Mesendoderm (in vitro differentiated cells): ENCODE data around the gene DDX1.

Experiments used
- DNase-seq: peaks from one replicate; pipeline ENCODE4 v3.0.0; 2013
- H2AK5ac ChIP-seq: 2 replicates; pipeline ENCODE4 v1.6.1; 2013; ENCODE audit warnings: low read length, inconsistent platforms
- H2BK120ac ChIP-seq: 2 replicates; pipeline ENCODE4 v1.6.1; 2013; ENCODE audit warnings: low read depth, mild to moderate bottlenecking, low read length, moderate library complexity, mixed read lengths
- H2BK15ac ChIP-seq: replicated peaks from 2 replicates; pipeline ENCODE4 v1.6.1; 2013; ENCODE audit warnings: low read depth, mild to moderate bottlenecking, moderate library complexity
- H2BK5ac ChIP-seq: 2 replicates; pipeline ENCODE4 v1.6.1; 2013; ENCODE audit warnings: low read length, inconsistent platforms
- H3K18ac ChIP-seq: 2 replicates; pipeline ENCODE4 v1.6.1; 2013; ENCODE audit warnings: mild to moderate bottlenecking, low read length, mixed read lengths
- H3K23ac ChIP-seq: one replicate; pipeline ENCODE4 v1.6.1; 2013; ENCODE audit warnings: low read length
- H3K27ac ChIP-seq: 2 replicates; pipeline ENCODE4 v1.5.1; 2013; ENCODE audit warnings: low read depth, mild to moderate bottlenecking, inconsistent platforms, low read length, moderate library complexity
- H3K27me3 ChIP-seq: 2 replicates; pipeline ENCODE4 v1.6.1; 2013; ENCODE audit warnings: low read length, control low read depth, mild to moderate bottlenecking, inconsistent platforms; ENCODE audit not compliant: insufficient read depth, poor library complexity
- H3K36me3 ChIP-seq: 2 replicates; pipeline ENCODE4 v1.6.1; 2013; ENCODE audit warnings: low read length, inconsistent platforms; ENCODE audit not compliant: control insufficient read depth, insufficient read depth
- H3K4ac ChIP-seq: one replicate; pipeline ENCODE4 v1.6.1; 2013; ENCODE audit warnings: low read depth, mild to moderate bottlenecking, low read length, moderate library complexity
- H3K4me1 ChIP-seq: 2 replicates; pipeline ENCODE4 v1.6.1; 2013; ENCODE audit warnings: low read depth, low read length, inconsistent platforms; ENCODE audit not compliant: control insufficient read depth
- H3K4me2 ChIP-seq: 2 replicates; pipeline ENCODE4 v1.6.1; 2013; ENCODE audit warnings: low read length
- H3K4me3 ChIP-seq: 2 replicates; pipeline ENCODE4 v1.5.1; 2013; ENCODE audit warnings: mild to moderate bottlenecking, low read length
- H3K56ac ChIP-seq: one replicate; pipeline ENCODE4 v1.6.1; 2013; ENCODE audit warnings: low read length
- H3K79me1 ChIP-seq: 2 replicates; pipeline ENCODE4 v1.6.1; 2013; ENCODE audit warnings: low read length, inconsistent platforms
- H3K79me2 ChIP-seq: 2 replicates; pipeline ENCODE4 v1.6.1; 2013; ENCODE audit warnings: mild to moderate bottlenecking, low read length; ENCODE audit not compliant: control insufficient read depth, insufficient read depth
- H3K9ac ChIP-seq: 2 replicates; pipeline ENCODE4 v1.6.1; 2013; ENCODE audit warnings: low read length, inconsistent platforms
- H4K5ac ChIP-seq: one replicate; pipeline ENCODE4 v1.6.1; 2013; ENCODE audit warnings: low read length
- H4K8ac ChIP-seq: one replicate; pipeline ENCODE4 v1.6.1; 2013; ENCODE audit warnings: low read depth, mild to moderate bottlenecking, control low read depth, low read length, moderate library complexity
- WGBS: extraction: QIAGEN DNeasy Blood & Tissue Kit; methylation state at CpG from one replicate; pipeline ENCODE4 v1.1.7; 2013; ENCODE audit warnings: low lambda C conversion rate, missing lambda C conversion rate; ENCODE audit not compliant: insufficient coverage; ENCODE audit errors: extremely low coverage; 5-methylcytosine and 5-hydroxymethylcytosine counted together

The DDX1 gene

DNA sequence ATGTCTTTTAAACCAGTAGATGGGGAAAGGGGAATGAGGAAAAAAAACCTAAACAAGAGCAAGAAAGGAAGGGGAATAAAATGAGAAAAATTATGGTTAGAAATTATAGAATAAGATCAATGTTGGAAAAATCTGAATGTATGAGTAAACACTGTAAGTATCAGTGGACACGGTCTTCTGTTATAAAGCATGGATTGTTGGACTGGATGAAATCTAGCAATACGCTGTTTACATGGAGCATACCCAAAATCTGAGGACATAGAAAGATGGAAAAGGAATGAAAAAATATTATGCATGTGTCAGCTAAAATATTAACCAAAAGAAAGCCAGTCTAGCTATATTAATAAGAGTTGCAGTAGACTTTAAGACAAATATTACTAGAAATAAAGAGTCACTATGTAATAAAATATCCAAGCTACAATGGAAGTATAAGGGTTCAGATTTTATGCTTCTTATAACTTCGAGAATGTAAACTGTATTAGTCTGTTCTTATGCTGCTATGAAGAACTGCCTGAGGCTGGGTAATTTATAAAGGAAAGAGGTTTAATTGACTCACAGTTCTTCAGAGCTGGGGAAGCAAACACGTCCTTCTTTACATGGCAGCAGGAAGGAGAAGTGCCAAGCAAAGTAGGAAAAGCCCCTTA lies 32.4 kb downstream of the DDX1 start:
- H4K5ac ChIP-seq = no peak overlapping the region
- H3K27me3 ChIP-seq = no peaks in the 10 kb centered on the region
- no CpG with 5 or more reads among the region's 4 CpGs for WGBS
- no peak overlapping the region for H4K8ac ChIP-seq
- H3K4me2 ChIP-seq = no peak overlapping the region
- no peak overlapping the region for H3K56ac ChIP-seq
- no peak overlapping the region for H2BK120ac ChIP-seq
- no peak overlapping the region for H3K27ac ChIP-seq
- no peak overlapping the region for H3K23ac ChIP-seq
- no peaks in the 10 kb centered on the region for H3K79me2 ChIP-seq
- no peak overlapping the region for H2BK15ac ChIP-seq
- no peak for DNase-seq
- no peaks in the 10 kb centered on the region for H3K4me1 ChIP-seq
- H3K4ac ChIP-seq = no peak overlapping the region
- H3K9ac ChIP-seq = no peak overlapping the region
- peaks cover 2% of the 10 kb centered on the region for H3K36me3 ChIP-seq
- no peak overlapping the region for H2BK5ac ChIP-seq
- no peak overlapping the region for H3K4me3 ChIP-seq
- H2AK5ac ChIP-seq = no peak overlapping the region
- H3K18ac ChIP-seq = no peak overlapping the region
- no peaks in the 10 kb centered on the region for H3K79me1 ChIP-seq

DNA sequence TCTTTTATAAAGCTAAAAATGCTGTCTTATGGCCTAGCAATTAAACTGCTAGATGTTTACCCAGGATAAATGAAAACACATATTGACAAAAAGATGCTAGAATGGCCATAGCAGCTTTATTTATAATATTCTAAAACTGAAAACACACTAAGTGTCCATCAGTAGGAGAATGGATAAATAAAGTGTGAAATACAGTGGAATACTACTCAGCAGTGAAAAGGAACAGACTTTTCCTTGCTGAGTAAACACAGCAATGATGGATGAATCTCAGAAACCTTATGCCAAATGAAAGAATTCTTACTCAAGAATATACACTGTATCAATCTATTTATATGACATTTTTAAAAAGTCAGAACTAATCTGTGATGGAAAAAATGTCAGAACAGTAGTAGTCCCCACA lies 33.2 kb downstream of the DDX1 start:
- H3K79me1 ChIP-seq = no peaks in the 10 kb centered on the region
- DNase-seq = no peak
- no peak overlapping the region for H3K4me3 ChIP-seq
- H3K56ac ChIP-seq = no peak overlapping the region
- no peak overlapping the region for H3K27ac ChIP-seq
- H3K4ac ChIP-seq = no peak overlapping the region
- H2AK5ac ChIP-seq = no peak overlapping the region
- H3K23ac ChIP-seq = no peak overlapping the region
- no peaks in the 10 kb centered on the region for H3K4me1 ChIP-seq
- no peak overlapping the region for H4K8ac ChIP-seq
- no peak overlapping the region for H3K4me2 ChIP-seq
- no peak overlapping the region for H2BK5ac ChIP-seq
- H3K18ac ChIP-seq = no peak overlapping the region
- H3K27me3 ChIP-seq = no peaks in the 10 kb centered on the region
- H3K36me3 ChIP-seq = peaks cover 2% of the 10 kb centered on the region
- no peak overlapping the region for H2BK15ac ChIP-seq
- H3K79me2 ChIP-seq = no peaks in the 10 kb centered on the region
- H3K9ac ChIP-seq = no peak overlapping the region
- H2BK120ac ChIP-seq = no peak overlapping the region
- no peak overlapping the region for H4K5ac ChIP-seq

GRCh38 chr2:15625344-15626036 lies 33.8 kb downstream of the DDX1 start:
- Histone ChIP-seq H2BK15ac (no peak overlapping the region), H3K18ac (no peak overlapping the region), H3K4ac (no peak overlapping the region), H3K4me1 (no peaks in the 10 kb centered on the region), H2AK5ac (no peak overlapping the region), H3K36me3 (peaks cover 2% of the 10 kb centered on the region), H3K27ac (no peak overlapping the region), H2BK120ac (no peak overlapping the region), H4K8ac (no peak overlapping the region), H3K79me1 (no peaks in the 10 kb centered on the region), H2BK5ac (no peak overlapping the region), H3K4me2 (no peak overlapping the region), H3K56ac (no peak overlapping the region), H4K5ac (no peak overlapping the region), H3K9ac (no peak overlapping the region), H3K79me2 (no peaks in the 10 kb centered on the region), H3K4me3 (no peak overlapping the region), H3K27me3 (no peaks in the 10 kb centered on the region), H3K23ac (no peak overlapping the region)
- DNase-seq = no peak
- WGBS = 100% methylated on average over 1 of the region's 3 CpGs

DNA sequence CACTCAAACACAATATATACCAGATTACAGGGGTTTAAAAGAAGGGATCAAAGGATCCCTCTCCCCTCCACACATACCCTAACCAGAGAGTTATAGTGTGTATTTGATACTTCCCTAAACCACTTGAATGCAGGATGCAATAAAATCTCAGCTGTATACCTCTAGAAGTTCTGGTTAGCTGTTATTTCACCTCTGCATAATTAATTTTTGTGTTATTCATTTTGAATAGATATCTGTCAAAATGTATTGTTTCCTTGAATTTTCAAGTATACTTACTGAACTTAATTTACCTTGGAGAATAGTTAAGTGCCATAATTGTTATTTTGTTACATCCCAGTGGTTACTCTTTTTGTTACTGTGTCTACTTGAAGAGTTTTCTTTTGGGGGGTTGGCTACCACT lies 34.5 kb downstream of the DDX1 start:
- Histone ChIP-seq H3K9ac (no peak overlapping the region), H2BK15ac (no peak overlapping the region), H2BK120ac (no peak overlapping the region), H3K18ac (no peak overlapping the region), H3K36me3 (peaks cover 4% of the 10 kb centered on the region), H3K79me2 (no peaks in the 10 kb centered on the region), H3K56ac (no peak overlapping the region), H4K8ac (no peak overlapping the region), H3K4me1 (no peaks in the 10 kb centered on the region), H2AK5ac (no peak overlapping the region), H3K4ac (no peak overlapping the region), H4K5ac (no peak overlapping the region), H3K4me3 (no peak overlapping the region), H2BK5ac (no peak overlapping the region), H3K23ac (no peak overlapping the region), H3K79me1 (no peaks in the 10 kb centered on the region), H3K27me3 (no peaks in the 10 kb centered on the region), H3K27ac (no peak overlapping the region), H3K4me2 (no peak overlapping the region)
- DNase-seq = no peak

DNA sequence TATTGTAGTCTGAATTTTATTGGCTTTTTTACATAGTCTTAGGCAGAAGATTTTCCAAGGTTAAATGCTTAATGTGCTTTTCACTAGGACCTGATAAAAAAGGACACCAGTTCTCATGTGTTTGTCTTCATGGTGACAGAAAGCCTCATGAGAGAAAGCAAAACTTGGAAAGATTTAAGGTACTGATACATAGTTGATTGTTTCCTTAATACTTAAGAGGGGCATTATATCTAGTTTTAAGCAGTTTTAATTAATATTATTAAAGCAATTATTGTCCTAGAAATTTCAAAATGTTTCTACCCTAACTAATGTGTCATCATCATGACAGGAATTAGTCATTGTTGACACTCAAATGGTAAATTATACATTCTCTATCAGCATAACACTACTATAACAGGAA lies 35.3 kb downstream of the DDX1 start:
- Histone ChIP-seq H3K36me3 (peaks cover 5% of the 10 kb centered on the region), H3K79me2 (no peaks in the 10 kb centered on the region), H3K4me3 (no peak overlapping the region), H2AK5ac (no peak overlapping the region), H3K27ac (no peak overlapping the region), H3K27me3 (no peaks in the 10 kb centered on the region), H3K4ac (no peak overlapping the region), H3K79me1 (no peaks in the 10 kb centered on the region), H2BK15ac (no peak overlapping the region), H4K5ac (no peak overlapping the region), H2BK5ac (no peak overlapping the region), H3K18ac (no peak overlapping the region), H3K56ac (no peak overlapping the region), H3K23ac (no peak overlapping the region), H3K9ac (no peak overlapping the region), H4K8ac (no peak overlapping the region), H3K4me2 (no peak overlapping the region), H3K4me1 (no peaks in the 10 kb centered on the region), H2BK120ac (no peak overlapping the region)
- no peak for DNase-seq
